Activated naive CD8-positive, alpha-beta T cell treated with anti-CD3 and anti-CD28 coated beads, Interleukin-2, amount 10 ng/mL, durations not matched to agents 7 days and 5 days (primary cell): ENCODE measurements around the gene RALBP1. TPM values are rescaled to one million over a fixed set of nuclear protein-coding genes. Genes with fewer than 3 reads are reported as not detected.

ENCODE experiments used
- ATAC-seq: fragments of 150-1000 bp; cut with Tn5 transposase; one replicate; pipeline ENCODE4 v1.10.0; 2021; ENCODE audit warnings: low read depth, moderate library complexity
- POLR2A ChIA-PET: fragments of 350-600 bp; sonication (Branson Sonifier 250); formaldehyde crosslinking; loops from one replicate; lab custom pipeline; 2021; ENCODE audit warnings: antibody characterized with exemption; lab: Charles Lee
- DNase-seq: peaks from one replicate; pipeline ENCODE4 v3.0.0; 2021
- H3K27ac Mint-ChIP-seq: one replicate; pipeline ENCODE4 v1.8.0; 2022; ENCODE audit warnings: mild to moderate bottlenecking, mixed read lengths
- H3K27me3 Mint-ChIP-seq: one replicate; pipeline ENCODE4 v1.8.0; 2022; ENCODE audit warnings: mild to moderate bottlenecking, moderate library complexity, mixed read lengths
- H3K36me3 Mint-ChIP-seq: one replicate; pipeline ENCODE4 v1.8.0; 2021; ENCODE audit warnings: mild to moderate bottlenecking, mixed read lengths
- H3K4me1 Mint-ChIP-seq: one replicate; pipeline ENCODE4 v1.8.0; 2021; ENCODE audit warnings: mixed read lengths
- H3K4me3 Mint-ChIP-seq: one replicate; pipeline ENCODE4 v1.8.0; 2022; ENCODE audit warnings: mild to moderate bottlenecking, moderate library complexity, mixed read lengths
- H3K9me3 Mint-ChIP-seq: one replicate; pipeline ENCODE4 v1.8.0; 2021; ENCODE audit warnings: mixed read lengths
- total RNA-seq, 2 experiments: library from RNA; stranded (reverse); gene quantifications; one replicate each; pipeline ENCODE4 v1.2.3, GENCODE V29; 2021

Gene RALBP1
- total RNA-seq, 2 experiments from 2014 or later: 58.9 to 60.0 TPM

DNA sequence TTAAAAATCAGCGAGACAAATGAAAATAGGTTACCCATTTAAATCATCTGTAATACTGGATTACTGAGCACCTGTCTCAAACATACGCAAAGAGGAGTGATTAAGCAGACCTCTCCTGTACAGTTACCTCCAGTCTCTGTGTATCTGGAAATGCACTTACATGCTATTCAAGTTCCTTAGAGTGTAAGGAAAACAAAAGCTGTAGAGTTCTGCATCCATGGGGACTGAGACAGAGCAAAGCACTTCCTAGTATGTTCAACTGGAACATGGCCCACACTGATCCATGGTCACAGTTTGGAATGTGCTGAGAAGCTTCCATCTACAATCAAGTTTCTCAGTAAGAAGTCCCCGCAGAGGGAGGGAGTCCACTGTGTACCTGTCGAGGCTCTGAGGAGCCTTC is 75.1 kb downstream of the RALBP1 start:
- no peak overlapping the region for H3K27ac Mint-ChIP-seq
- H3K4me3 Mint-ChIP-seq: no peak overlapping the region
- ATAC-seq: no peak

DNA sequence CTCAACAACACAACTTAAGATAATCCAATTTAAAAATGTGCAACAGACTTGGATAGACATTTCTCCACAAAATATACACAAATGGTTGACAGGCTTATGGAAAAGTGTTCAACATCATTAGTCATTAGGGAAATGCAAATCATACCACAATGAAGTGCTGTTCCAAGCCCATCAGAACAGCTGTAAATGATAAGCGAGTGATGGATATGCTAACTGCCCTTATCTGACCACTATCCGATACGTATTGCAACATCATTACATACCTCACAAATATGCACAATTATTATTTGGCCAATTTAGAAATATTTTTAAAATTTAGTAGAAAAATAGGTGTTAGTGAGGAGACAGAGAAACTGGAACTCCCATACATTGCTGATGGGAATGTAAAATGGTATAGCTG is 76.9 kb downstream of the RALBP1 start:
- H3K27me3 Mint-ChIP-seq: no peaks in the 10 kb centered on the region
- no peak overlapping the region for H3K4me3 Mint-ChIP-seq
- ATAC-seq: no peak
- no peak overlapping the region for H3K27ac Mint-ChIP-seq
- peaks cover 25% of the 10 kb centered on the region for H3K36me3 Mint-ChIP-seq
- no peak for DNase-seq
- H3K4me1 Mint-ChIP-seq: no peaks in the 10 kb centered on the region
- no peaks in the 10 kb centered on the region for H3K9me3 Mint-ChIP-seq
- POLR2A ChIA-PET: no interaction called here

More for the DNA sequence above, 75.1 kb downstream of the RALBP1 start:
- Mint-ChIP-seq H3K36me3 (peaks cover 18% of the 10 kb centered on the region), H3K4me1 (no peaks in the 10 kb centered on the region), H3K27me3 (no peaks in the 10 kb centered on the region), H3K9me3 (no peaks in the 10 kb centered on the region)
- DNase-seq: no peak
- POLR2A ChIA-PET: no interaction called here

DNA sequence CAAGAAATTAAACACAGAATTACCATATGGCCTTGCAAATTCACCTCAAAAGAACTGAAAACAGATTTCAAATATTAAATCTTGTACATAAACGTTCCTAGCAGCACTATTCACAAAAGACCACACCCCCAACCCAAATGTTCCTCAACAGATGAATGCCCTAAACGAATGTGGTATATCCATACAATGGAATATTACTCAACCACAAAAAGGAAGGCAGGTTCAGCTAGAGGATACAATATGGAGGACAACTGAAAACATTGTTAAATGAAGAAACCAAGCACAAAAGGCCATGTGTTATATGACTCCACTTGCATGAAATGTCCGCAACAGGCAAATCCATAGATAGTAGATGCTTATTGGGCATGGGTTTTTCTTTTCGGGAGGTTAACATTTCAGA is 77.3 kb downstream of the RALBP1 start:
- H3K4me1 Mint-ChIP-seq: no peaks in the 10 kb centered on the region
- DNase-seq: no peak
- H3K27ac Mint-ChIP-seq: no peak overlapping the region
- no peaks in the 10 kb centered on the region for H3K9me3 Mint-ChIP-seq
- POLR2A ChIA-PET: no interaction called here
- no peak overlapping the region for H3K4me3 Mint-ChIP-seq
- H3K27me3 Mint-ChIP-seq: no peaks in the 10 kb centered on the region
- peaks cover 28% of the 10 kb centered on the region for H3K36me3 Mint-ChIP-seq
- no peak for ATAC-seq

DNA sequence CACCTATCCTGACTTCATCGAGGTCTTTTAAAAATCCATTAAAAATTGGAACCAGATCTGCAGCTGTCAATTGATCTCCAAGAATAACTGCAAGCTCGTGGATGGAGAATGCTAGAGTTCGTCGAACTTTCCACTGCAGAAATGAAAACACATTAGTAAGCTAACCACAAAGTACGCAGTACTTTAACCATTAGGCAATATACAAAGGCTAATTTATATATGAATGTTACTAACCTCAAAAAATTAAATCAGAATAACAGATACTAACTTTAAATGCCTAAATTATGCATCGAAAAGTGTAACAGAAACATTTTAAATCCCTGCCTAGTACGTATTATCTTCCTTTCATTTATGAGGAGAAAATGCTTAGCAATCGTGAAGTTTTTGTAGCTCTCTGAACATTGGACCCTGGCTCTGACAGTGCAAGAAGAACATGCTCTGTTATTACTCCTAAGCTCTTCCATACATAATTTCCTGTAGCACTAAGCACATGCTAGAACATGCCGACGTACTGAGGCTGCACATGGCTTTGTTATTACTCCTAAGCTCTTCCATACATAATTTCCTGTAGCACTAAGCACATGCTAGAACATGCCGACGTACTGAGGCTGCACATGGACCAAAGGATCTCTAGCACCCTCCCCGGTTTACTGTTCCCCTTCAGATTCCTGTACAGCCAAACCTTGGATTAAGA is 82.1 kb downstream of the RALBP1 start:
- peaks cover 30% of the 10 kb centered on the region for H3K36me3 Mint-ChIP-seq
- H3K4me3 Mint-ChIP-seq: no peak overlapping the region
- no peaks in the 10 kb centered on the region for H3K27me3 Mint-ChIP-seq
- H3K27ac Mint-ChIP-seq: no peak overlapping the region
- no peaks in the 10 kb centered on the region for H3K4me1 Mint-ChIP-seq
- no peaks in the 10 kb centered on the region for H3K9me3 Mint-ChIP-seq
- POLR2A ChIA-PET: no interaction called here
- no peak for DNase-seq
- ATAC-seq: no peak

DNA sequence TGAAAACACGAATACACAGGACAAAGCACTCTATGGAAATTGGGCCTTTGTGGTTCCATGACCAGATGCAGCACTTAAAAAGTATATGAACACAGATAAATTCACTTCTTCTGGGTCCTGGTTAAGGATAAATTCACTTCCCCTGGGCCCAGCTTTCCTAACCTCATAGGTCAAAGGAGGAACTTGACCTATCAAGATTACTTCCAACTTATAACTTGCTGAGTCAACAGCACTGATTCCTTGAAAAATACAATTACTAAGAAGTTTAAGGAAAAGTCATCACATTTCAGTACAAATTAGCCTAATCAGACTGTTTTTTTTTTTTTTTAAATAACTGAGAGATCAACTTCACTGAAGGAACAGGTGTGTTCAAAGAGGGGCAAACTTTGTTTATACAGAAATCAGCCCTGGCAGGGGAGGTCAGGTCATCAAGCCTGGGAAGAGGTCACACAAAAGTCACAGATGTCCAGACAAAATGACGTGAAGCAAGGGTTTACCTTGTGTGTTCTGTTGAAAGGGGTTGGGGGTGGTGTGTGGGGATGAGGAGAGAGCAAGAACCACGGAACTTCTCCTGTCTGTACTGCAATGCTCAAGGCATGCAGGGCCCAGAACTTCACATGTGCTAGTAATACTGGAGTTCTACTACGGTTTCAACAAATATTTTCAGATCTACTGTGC is 83.2 kb downstream of the RALBP1 start:
- no peak overlapping the region for H3K4me3 Mint-ChIP-seq

DNA sequence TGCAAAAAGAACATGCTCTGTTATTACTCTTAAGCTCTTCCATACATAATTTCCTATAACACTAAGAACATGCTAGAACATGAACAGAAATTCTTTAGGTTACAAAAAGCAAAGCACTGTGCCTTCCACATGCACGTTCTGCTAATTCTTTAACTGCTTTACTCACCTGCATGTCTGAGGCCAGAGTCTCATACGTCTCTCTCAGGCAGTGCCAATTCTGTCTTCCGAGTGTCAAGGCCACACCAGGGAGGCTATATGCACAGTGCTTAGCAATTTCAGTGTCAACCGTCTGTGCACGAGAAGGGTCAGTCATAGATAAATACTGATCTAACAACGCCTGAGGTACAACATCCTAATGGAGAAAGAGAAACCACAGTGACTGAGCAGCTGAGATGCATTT is 83.9 kb downstream of the RALBP1 start:
- H3K9me3 Mint-ChIP-seq: no peaks in the 10 kb centered on the region
- ATAC-seq: no peak
- peaks cover 24% of the 10 kb centered on the region for H3K36me3 Mint-ChIP-seq

More for the DNA sequence above, 83.2 kb downstream of the RALBP1 start:
- Mint-ChIP-seq H3K4me1 (no peaks in the 10 kb centered on the region), H3K36me3 (peaks cover 24% of the 10 kb centered on the region), H3K9me3 (no peaks in the 10 kb centered on the region), H3K27me3 (no peaks in the 10 kb centered on the region), H3K27ac (no peak overlapping the region)
- DNase-seq (no peak), ATAC-seq (no peak)
- POLR2A ChIA-PET: interaction anchor here (0.6 kb wide), 1 partner anchor 394 kb away, joined by 3 read pairs; no protein-coding TSS in a partner anchor

DNA sequence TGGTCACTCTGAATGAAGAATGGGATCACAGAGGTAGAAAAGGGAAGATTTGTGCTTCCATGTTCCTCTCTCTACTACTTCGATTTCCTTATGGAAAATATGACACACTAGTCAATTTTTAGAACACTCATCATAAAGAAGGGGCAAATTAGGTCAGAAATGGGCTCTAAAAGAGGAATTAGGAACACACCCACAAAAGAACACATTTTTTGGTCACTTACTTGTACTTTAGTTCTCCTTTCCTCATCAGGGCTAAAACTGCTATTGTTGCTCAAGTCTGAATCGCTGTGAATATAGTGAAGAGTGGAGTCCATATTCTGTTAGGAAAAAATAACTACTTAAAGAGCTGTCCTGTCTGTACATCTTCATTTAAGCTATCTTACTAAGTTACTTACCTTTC is 86.4 kb downstream of the RALBP1 start:
- Mint-ChIP-seq H3K36me3 (peaks cover 16% of the 10 kb centered on the region), H3K9me3 (no peaks in the 10 kb centered on the region), H3K4me1 (no peaks in the 10 kb centered on the region), H3K27me3 (no peaks in the 10 kb centered on the region), H3K4me3 (no peak overlapping the region), H3K27ac (no peak overlapping the region)
- ATAC-seq: no peak
- DNase-seq: no peak
- POLR2A ChIA-PET: no interaction called here

More for the DNA sequence above, 83.9 kb downstream of the RALBP1 start:
- Mint-ChIP-seq H3K27ac (no peak overlapping the region), H3K27me3 (no peaks in the 10 kb centered on the region), H3K4me3 (no peak overlapping the region), H3K4me1 (no peaks in the 10 kb centered on the region)
- POLR2A ChIA-PET: no interaction called here
- DNase-seq: no peak

DNA sequence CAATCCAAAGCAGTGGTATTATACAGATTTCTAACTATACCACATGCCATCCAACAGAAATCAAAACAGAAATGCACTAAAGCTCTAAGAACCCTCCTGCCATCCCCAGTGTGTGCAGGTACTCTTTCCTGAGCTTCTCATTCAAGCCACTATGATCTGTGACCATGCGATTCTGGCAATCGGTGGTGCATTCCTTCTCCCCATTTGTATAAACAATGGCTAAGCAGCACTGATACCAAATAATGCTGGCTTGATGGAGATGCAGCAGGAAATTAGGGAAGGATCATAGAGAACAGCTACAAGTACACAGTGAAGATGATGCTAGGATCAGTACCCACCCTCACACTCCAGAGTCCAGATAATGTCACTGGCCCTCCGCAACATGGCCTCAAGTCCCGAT is 87.3 kb downstream of the RALBP1 start:
- no peaks in the 10 kb centered on the region for H3K9me3 Mint-ChIP-seq
- H3K36me3 Mint-ChIP-seq: peaks cover 14% of the 10 kb centered on the region
- H3K27me3 Mint-ChIP-seq: no peaks in the 10 kb centered on the region
- no peaks in the 10 kb centered on the region for H3K4me1 Mint-ChIP-seq
- no peak overlapping the region for H3K27ac Mint-ChIP-seq
- DNase-seq (no peak), ATAC-seq (no peak)
- H3K4me3 Mint-ChIP-seq: no peak overlapping the region
- POLR2A ChIA-PET: no interaction called here

DNA sequence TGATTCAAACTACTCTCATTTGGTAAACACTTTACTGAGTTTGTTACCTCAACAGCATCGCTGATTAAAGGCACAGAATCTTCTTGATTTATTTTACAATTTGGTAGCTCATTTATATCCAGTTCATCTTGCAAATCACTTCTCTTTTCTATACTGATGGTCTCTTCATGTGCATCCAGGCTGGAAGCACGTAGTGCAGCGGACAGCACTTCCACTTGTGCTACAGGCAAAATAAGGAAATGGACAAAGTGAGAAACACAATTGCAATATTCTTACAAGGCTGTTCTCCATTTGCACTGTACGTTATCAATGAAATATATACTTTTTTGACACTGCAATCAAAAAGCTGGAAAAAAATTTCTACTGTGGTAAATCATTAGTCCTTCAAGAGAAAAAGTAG is 88.0 kb downstream of the RALBP1 start:
- Mint-ChIP-seq H3K27ac (no peak overlapping the region), H3K27me3 (no peaks in the 10 kb centered on the region), H3K4me3 (no peak overlapping the region), H3K4me1 (no peaks in the 10 kb centered on the region), H3K9me3 (no peaks in the 10 kb centered on the region), H3K36me3 (peaks cover 12% of the 10 kb centered on the region)
- ATAC-seq (no peak), DNase-seq (no peak)
- POLR2A ChIA-PET: no interaction called here

DNA sequence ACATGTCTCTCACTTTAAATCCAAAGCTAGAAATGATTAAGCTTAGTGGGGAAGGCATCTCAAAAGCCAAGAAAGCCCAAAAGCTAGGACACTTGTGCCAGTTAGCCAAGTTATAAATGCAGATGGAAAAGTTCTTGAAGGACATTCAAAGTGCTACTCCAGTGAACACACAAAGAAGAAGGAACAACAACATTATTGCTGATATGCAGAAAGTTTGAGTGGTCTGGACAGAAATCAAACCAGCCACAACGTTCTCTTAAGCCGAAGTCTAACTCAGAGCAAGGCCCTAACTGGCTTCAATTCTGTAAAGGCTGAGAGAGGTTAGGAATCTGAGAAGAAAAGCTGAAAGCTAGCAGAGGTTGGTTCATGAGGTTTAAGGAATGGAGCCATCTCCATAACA is 90.1 kb downstream of the RALBP1 start:
- Mint-ChIP-seq H3K27me3 (no peaks in the 10 kb centered on the region), H3K4me3 (no peak overlapping the region), H3K36me3 (peaks cover 13% of the 10 kb centered on the region), H3K27ac (no peak overlapping the region), H3K4me1 (no peaks in the 10 kb centered on the region), H3K9me3 (no peaks in the 10 kb centered on the region)
- ATAC-seq (no peak), DNase-seq (no peak)
- POLR2A ChIA-PET: no interaction called here

DNA sequence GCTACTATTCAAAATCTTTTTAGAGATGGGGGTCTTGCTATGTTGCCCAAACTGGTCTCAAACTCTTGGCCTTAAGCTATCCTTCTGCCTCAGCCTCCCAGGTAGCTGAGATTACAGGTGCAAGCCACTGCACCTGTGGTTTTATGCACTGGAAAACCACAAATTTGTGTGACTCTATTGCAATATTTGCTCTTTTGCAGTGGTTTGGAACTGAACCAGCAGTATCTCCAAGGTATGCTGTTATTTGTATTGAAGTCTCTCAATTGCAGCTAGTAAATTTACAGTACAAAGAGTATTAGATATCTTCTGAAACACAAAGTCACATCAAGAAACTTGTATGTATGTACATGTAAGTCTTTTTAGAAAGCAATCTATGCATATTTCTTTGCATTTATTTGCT is 92.9 kb downstream of the RALBP1 start:
- no peaks in the 10 kb centered on the region for H3K4me1 Mint-ChIP-seq
- POLR2A ChIA-PET: no interaction called here
- no peak overlapping the region for H3K4me3 Mint-ChIP-seq
- no peak for ATAC-seq
- no peaks in the 10 kb centered on the region for H3K9me3 Mint-ChIP-seq
- H3K36me3 Mint-ChIP-seq: peaks cover 7% of the 10 kb centered on the region
- no peaks in the 10 kb centered on the region for H3K27me3 Mint-ChIP-seq
- no peak for DNase-seq
- H3K27ac Mint-ChIP-seq: no peak overlapping the region

DNA sequence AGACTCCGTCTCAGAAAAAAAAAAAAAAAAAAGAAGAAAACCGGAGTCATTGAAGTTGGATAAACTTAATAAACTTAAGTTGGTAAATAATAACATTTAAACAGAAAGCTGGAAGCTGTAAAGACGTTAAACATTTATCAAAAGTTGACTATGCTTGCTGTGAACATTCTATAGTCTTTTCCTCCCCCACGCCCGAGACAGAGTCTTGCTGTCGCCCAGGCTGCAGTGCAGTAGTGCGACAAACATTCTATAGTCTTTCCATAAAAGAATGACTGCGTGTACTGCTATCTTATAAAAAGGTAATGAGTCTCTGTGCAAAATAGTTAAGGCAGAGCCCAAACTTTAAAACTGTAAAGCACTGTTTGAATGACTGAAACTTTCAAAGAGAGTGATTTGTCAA is 93.9 kb downstream of the RALBP1 start:
- DNase-seq (no peak), ATAC-seq (no peak)
- no peak overlapping the region for H3K4me3 Mint-ChIP-seq
- H3K4me1 Mint-ChIP-seq: no peaks in the 10 kb centered on the region
- H3K27ac Mint-ChIP-seq: no peak overlapping the region
- POLR2A ChIA-PET: no interaction called here
- H3K9me3 Mint-ChIP-seq: no peaks in the 10 kb centered on the region
- peaks cover 7% of the 10 kb centered on the region for H3K36me3 Mint-ChIP-seq
- no peaks in the 10 kb centered on the region for H3K27me3 Mint-ChIP-seq

DNA sequence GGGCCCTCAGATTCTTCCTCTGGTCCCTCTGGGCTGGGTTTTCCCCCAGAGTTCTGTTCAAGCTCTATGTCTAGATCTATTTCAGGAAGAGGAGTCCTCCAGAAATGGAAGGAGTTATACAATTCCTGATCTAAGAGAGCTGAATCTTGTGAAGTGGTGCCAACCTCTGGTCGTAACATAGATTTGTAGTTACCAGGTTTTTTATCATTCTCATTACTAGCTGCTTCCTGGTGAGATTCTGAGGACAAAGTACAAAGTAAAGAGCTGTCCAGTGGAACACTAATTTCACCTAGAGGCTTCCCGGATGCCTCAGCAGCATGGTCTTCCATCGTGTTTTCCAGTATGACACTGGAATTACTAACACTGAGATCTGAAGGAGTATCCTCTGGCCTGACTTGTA is 94.9 kb downstream of the RALBP1 start:
- DNase-seq: no peak
- Mint-ChIP-seq H3K36me3 (peaks cover 7% of the 10 kb centered on the region), H3K27ac (no peak overlapping the region), H3K27me3 (no peaks in the 10 kb centered on the region), H3K4me3 (no peak overlapping the region), H3K9me3 (no peaks in the 10 kb centered on the region), H3K4me1 (no peaks in the 10 kb centered on the region)
- no peak for ATAC-seq
- POLR2A ChIA-PET: no interaction called here

DNA sequence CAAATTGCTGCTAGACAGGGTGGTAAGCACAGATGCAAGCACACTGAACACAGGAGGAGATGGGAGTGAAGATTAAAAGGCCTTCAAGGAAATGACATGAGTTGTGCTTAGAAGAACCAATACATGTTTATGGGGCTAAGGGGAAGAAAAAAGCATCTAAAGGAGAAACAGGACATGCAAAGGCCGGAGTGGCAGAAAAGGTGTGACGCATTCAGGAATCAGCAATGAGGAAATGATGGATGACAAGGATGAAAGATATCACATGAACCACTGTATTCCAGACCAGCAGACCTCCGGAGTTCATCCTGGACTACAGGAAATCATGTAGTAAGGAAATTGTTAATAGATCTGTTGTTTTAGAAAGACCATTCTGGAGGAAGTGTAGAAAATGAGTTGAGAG is 96.2 kb downstream of the RALBP1 start:
- ATAC-seq (no peak), DNase-seq (no peak)
- POLR2A ChIA-PET: no interaction called here
- Mint-ChIP-seq H3K4me1 (no peaks in the 10 kb centered on the region), H3K27ac (no peak overlapping the region), H3K4me3 (no peak overlapping the region), H3K9me3 (no peaks in the 10 kb centered on the region), H3K36me3 (peaks cover 9% of the 10 kb centered on the region), H3K27me3 (no peaks in the 10 kb centered on the region)
